Upper lobe of left lung (tissue), 6 donors: Measurements from ENCODE around the gene TBC1D9. TPM values are rescaled to one million over a fixed set of nuclear protein-coding genes. Genes with fewer than 3 reads are reported as not detected.
A peak's percentile ranks its signal among the peaks of the same experiment; 100 is the strongest.

Experiments used
- ATAC-seq, 2 donors: fragments of 200-7000 bp; cut with Tn5 transposase; one replicate each; pipeline ENCODE4 v1.9.1; 2022; ENCODE audit warnings: mild to moderate bottlenecking in 2 of 2, moderate library complexity in 2 of 2; ENCODE audit not compliant: low FRiP score in 2 of 2
- DNase-seq, 2 donors: peaks; one replicate each; pipeline ENCODE4 v3.0.0-alpha.2; 2019 to 2020
- H3K27ac ChIP-seq, 4 donors: fragments of 200-600 bp; sonication (generic); one replicate each; pipeline ENCODE4 v1.5.1; 2016 to 2019
- H3K27me3 ChIP-seq, 4 donors: fragments of 200-600 bp; sonication (generic); one replicate each; pipeline ENCODE4 v1.5.1; 2017 to 2019
- H3K36me3 ChIP-seq, 4 donors: fragments of 200-600 bp; sonication (generic); one replicate each; pipeline ENCODE4 v1.5.1; 2016 to 2019
- H3K4me1 ChIP-seq, 4 donors: fragments of 200-600 bp; sonication (generic); one replicate each; pipeline ENCODE4 v1.5.1; 2018 to 2019
- H3K4me3 ChIP-seq, 4 donors: fragments of 200-600 bp; sonication (generic); one replicate each; pipeline ENCODE4 v1.5.1; 2017 to 2019; ENCODE audit warnings: mild to moderate bottlenecking in 2 of 4, moderate library complexity in 1 of 4
- H3K9me3 ChIP-seq, 4 donors: fragments of 200-600 bp; sonication (generic); one replicate each; pipeline ENCODE4 v1.5.1; 2018 to 2019
- CTCF ChIP-seq, 6 experiments: fragments of 450-650 bp in 4 of 6; fragments of 200-600 bp in 2 of 6; sonication (generic) in 2 of 6; IDR thresholded peaks; one replicate each; pipeline ENCODE4 v1.5.1; 2016 to 2019; ENCODE audit warnings: antibody characterized with exemption in 6 of 6
- EP300 ChIP-seq, 4 donors: sonication (generic); formaldehyde crosslinking; IDR thresholded peaks; one replicate each; pipeline ENCODE4 v1.5.1; 2017; ENCODE audit warnings: antibody characterized with exemption in 4 of 4, control low read depth in 2 of 4
- POLR2A ChIP-seq, 4 donors: fragments of 450-650 bp; IDR thresholded peaks; one replicate each; pipeline ENCODE4 v1.5.1; 2016 to 2017; ENCODE audit warnings: antibody characterized with exemption in 4 of 4, mild to moderate bottlenecking in 2 of 4
- POLR2AphosphoS5 ChIP-seq, 2 donors: sonication (generic); formaldehyde crosslinking; IDR thresholded peaks; one replicate each; pipeline ENCODE4 v1.5.1; 2017; ENCODE audit warnings: antibody characterized with exemption in 2 of 2
- WGBS, 2 donors: methylation state at CpG; one replicate each; pipeline ENCODE4 v1.1.5; 2017 to 2018; 5-methylcytosine and 5-hydroxymethylcytosine counted together
- total RNA-seq, 6 donors: library from RNA; depleted of rRNA in 4 of 6; stranded (reverse); fragments of >200 nt in 4 of 6; gene quantifications; one replicate each; pipeline versions ENCODE4 v1.1.0 to v1.2.1, GENCODE V29; 2016 to 2021
- donor health status: DM: no; HTN: no; CAD: no; lungs with moderate emphysema.
- donor health status: DM: no; HTN: yes; CAD: no; lungs with severe emphysema.

The TBC1D9 gene
- total RNA-seq, 6 donors from 2014 or later = 33.7 to 41.9 (median 38.1) TPM

- Histone ChIP-seq H3K4me1 (peaks cover 0 to 6% (median 1%) of the 10 kb centered on the region in 4 donors), H3K27me3 (no peaks in the 10 kb centered on the region), H3K36me3 (peaks cover 2 to 37% (median 19%) of the 10 kb centered on the region in 4 donors), H3K4me3 (no peak overlapping the region), H3K27ac (no peak overlapping the region), H3K9me3 (no peaks in the 10 kb centered on the region)
- DNase-seq = no peak
- whole genome bisulfite sequencing, 2 donors = 76 to 82% methylated on average over 4 of the region's 4 CpGs
- no peak for ATAC-seq
- TF ChIP-seq POLR2A (IDR thresholded peaks at IDR 0.05) (no peak), POLR2AphosphoS5 (IDR thresholded peaks at IDR 0.05) (no peak), CTCF (IDR thresholded peaks at IDR 0.05) (no peak), EP300 (IDR thresholded peaks at IDR 0.05) (no peak)
Measured at GRCh38 chr4:140675599-140676231, 80.5 kb downstream of the TBC1D9 start.

GRCh38 chr4:140673729-140674128 lies 82.5 kb downstream of the TBC1D9 start:
- Histone ChIP-seq H3K4me3 (no peak overlapping the region), H3K36me3 (peaks cover 2 to 48% (median 24%) of the 10 kb centered on the region in 4 donors), H3K27me3 (no peaks in the 10 kb centered on the region), H3K4me1 (peaks cover 0 to 6% (median 1%) of the 10 kb centered on the region in 4 donors), H3K27ac (no peak overlapping the region), H3K9me3 (no peaks in the 10 kb centered on the region)
- TF ChIP-seq POLR2A (IDR thresholded peaks at IDR 0.05) (no peak), EP300 (IDR thresholded peaks at IDR 0.05) (no peak), CTCF (IDR thresholded peaks at IDR 0.05) (no peak), POLR2AphosphoS5 (IDR thresholded peaks at IDR 0.05) (no peak)
- ATAC-seq (no peak), DNase-seq (no peak)
- WGBS, 2 donors = 33 to 50% methylated on average over 3 of the region's 3 CpGs

DNA sequence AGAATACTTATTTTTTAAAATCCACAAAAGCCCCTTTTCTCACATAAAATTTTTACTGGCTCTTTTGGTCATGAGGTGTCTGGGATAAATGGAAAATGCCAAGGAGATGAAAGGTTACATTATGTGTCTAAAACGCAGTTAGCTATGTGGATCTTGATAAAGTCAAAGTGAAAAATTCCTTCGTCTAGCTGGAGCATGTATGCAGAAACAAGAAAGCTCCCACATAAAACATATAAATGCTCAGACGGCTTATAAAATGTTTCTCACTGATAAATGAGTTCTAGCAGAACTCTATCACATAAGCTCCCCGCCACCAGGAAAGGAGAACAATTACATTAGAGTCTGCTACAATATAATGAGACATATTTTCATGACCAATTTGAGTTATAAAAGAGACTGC lies 83.8 kb downstream of the TBC1D9 start:
- no peak overlapping the region for H3K4me3 ChIP-seq
- H3K27ac ChIP-seq = no peak overlapping the region
- WGBS, 2 donors = 90 to 94% methylated on average over 4 of the region's 4 CpGs
- TF ChIP-seq EP300 (IDR thresholded peaks at IDR 0.05) (no peak), CTCF (IDR thresholded peaks at IDR 0.05) (no peak), POLR2A (IDR thresholded peaks at IDR 0.05) (no peak), POLR2AphosphoS5 (IDR thresholded peaks at IDR 0.05) (no peak)
- DNase-seq (no peak), ATAC-seq (no peak)
- H3K27me3 ChIP-seq = no peaks in the 10 kb centered on the region
- peaks cover 2 to 45% (median 20%) of the 10 kb centered on the region in 4 donors for H3K36me3 ChIP-seq
- peaks cover 0 to 6% (median 1%) of the 10 kb centered on the region in 4 donors for H3K4me1 ChIP-seq
- H3K9me3 ChIP-seq = no peaks in the 10 kb centered on the region

DNA sequence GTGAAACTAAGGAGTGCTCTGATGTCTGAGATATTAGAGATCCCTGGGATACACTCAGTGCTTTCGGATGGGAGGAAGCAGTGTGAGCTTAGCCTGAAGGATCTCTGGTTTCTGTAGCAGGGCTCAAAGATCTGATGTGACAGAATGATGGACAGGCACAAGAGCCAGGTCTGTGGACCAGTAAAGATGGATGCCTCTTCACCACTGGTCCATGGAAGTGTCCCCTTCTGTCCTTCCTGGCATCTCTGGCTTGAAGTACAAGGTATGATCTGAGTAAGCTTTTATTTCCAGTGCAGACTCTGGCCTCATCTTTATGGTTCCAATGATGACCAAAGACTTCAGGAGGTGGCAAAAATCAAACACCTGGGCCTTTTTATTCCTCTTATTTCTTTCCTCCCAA lies 88.1 kb downstream of the TBC1D9 start:
- WGBS, 2 donors = 95 to 100% methylated on average over 1 of the region's 1 CpG
- no peak for DNase-seq
- TF ChIP-seq POLR2AphosphoS5 (IDR thresholded peaks at IDR 0.05) (no peak), POLR2A (IDR thresholded peaks at IDR 0.05) (no peak), CTCF (IDR thresholded peaks at IDR 0.05) (no peak), EP300 (IDR thresholded peaks at IDR 0.05) (no peak)

More for the DNA sequence above, 88.1 kb downstream of the TBC1D9 start:
- no peak overlapping the region for H3K4me3 ChIP-seq
- peak overlapping the region in 1 of 4 donors; percentile 76 for H3K27ac ChIP-seq
- no peaks in the 10 kb centered on the region for H3K27me3 ChIP-seq
- H3K36me3 ChIP-seq = peaks cover 0 to 42% (median 12%) of the 10 kb centered on the region in 4 donors
- H3K9me3 ChIP-seq = no peaks in the 10 kb centered on the region
- H3K4me1 ChIP-seq = peaks cover 0 to 4% (median 0%) of the 10 kb centered on the region in 4 donors
- ATAC-seq = no peak
